CD4-positive, alpha-beta T cell (primary cell): Measurements from ENCODE around the gene EPHB1. TPM values are rescaled to one million over a fixed set of nuclear protein-coding genes. Genes with fewer than 3 reads are reported as not detected.

ENCODE experiments used
- ATAC-seq: fragments of 200-7000 bp; cut with Tn5 transposase; one replicate; pipeline ENCODE4 v1.10.0; 2022; ENCODE audit warnings: mild to moderate bottlenecking; ENCODE audit not compliant: poor library complexity
- CTCF ChIA-PET: fragments of 350-600 bp; sonication (Branson Sonifier 250); formaldehyde crosslinking; loops from one replicate; lab custom pipeline; 2021; ENCODE audit warnings: antibody characterized with exemption, inconsistent platforms; lab: Charles Lee
- POLR2A ChIA-PET: fragments of 350-600 bp; sonication (Branson Sonifier 250); formaldehyde crosslinking; loops from one replicate; lab custom pipeline; 2021; ENCODE audit warnings: antibody characterized with exemption, inconsistent platforms; lab: Charles Lee
- DNase-seq, 14 experiments: peaks; one replicate each; pipeline ENCODE4 v3.0.0-alpha.2; 2013 to 2020; ENCODE audit warnings: mixed read lengths in 2 of 14
- H3K27ac ChIP-seq, 2 donors: one replicate each; pipeline versions ENCODE4 v1.5.1 to v1.7.0; 2013; ENCODE audit warnings: low read length in 2 of 2, low read depth in 1 of 2, mild to moderate bottlenecking in 1 of 2
- H3K27me3 ChIP-seq, 2 experiments: 1 replicate in 1 of 2; 2 replicates in 1 of 2; pipeline versions ENCODE4 v1.6.1 to v1.7.0; 2013; ENCODE audit warnings: low read length in 2 of 2, control low read depth in 1 of 2, mild to moderate bottlenecking in 1 of 2, moderate library complexity in 1 of 2; ENCODE audit not compliant: insufficient read depth in 2 of 2, control insufficient read depth in 1 of 2
- H3K36me3 ChIP-seq: one replicate; pipeline ENCODE4 v1.6.1; 2013; ENCODE audit warnings: low read length, control low read depth; ENCODE audit not compliant: insufficient read depth
- H3K4me1 ChIP-seq: one replicate; pipeline ENCODE4 v1.6.1; 2013; ENCODE audit warnings: low read length, control low read depth; ENCODE audit not compliant: insufficient read depth
- H3K4me3 ChIP-seq: one replicate; pipeline ENCODE4 v1.5.1; 2013; ENCODE audit warnings: mild to moderate bottlenecking, low read length, moderate library complexity
- H3K9me3 ChIP-seq, 2 experiments: 1 replicate in 1 of 2; 2 replicates in 1 of 2; pipeline versions ENCODE4 v1.6.1 to v1.7.0; 2013; ENCODE audit warnings: low read length in 2 of 2, mild to moderate bottlenecking in 2 of 2, control low read depth in 1 of 2, moderate library complexity in 1 of 2; ENCODE audit not compliant: control insufficient read depth in 1 of 2, insufficient read depth in 1 of 2
- H3K27ac Mint-ChIP-seq: one replicate; pipeline ENCODE4 v1.8.0; 2020; ENCODE audit warnings: mixed read lengths
- H3K27me3 Mint-ChIP-seq: one replicate; pipeline ENCODE4 v1.8.0; 2021; ENCODE audit warnings: mixed read lengths
- H3K36me3 Mint-ChIP-seq: one replicate; pipeline ENCODE4 v1.8.0; 2021; ENCODE audit warnings: low read depth, mixed read lengths
- H3K4me1 Mint-ChIP-seq: one replicate; pipeline ENCODE4 v1.8.0; 2021; ENCODE audit warnings: low read depth, mixed read lengths
- H3K4me3 Mint-ChIP-seq: one replicate; pipeline ENCODE4 v1.8.0; 2020; ENCODE audit warnings: mild to moderate bottlenecking, mixed read lengths
- H3K9me3 Mint-ChIP-seq: one replicate; pipeline ENCODE4 v1.8.0; 2020; ENCODE audit warnings: mixed read lengths
- intact Hi-C, 2 experiments: fragments of 100-400 bp; cut with DNase I in 1 of 2; cut with micrococcal nuclease in 1 of 2; formaldehyde crosslinking; loops; one replicate each; pipeline versions ENCODE4 v1.15.1 to v1.9.0; 2023 to 2025; cut with DNase I, micrococcal nuclease
- total RNA-seq, 174 experiments: library from RNA in 2 of 174; stranded (reverse) in 2 of 174; gene quantifications; one replicate each; pipeline ENCODE4 v1.2.3 and lab custom pipeline; 2021 to 2026
- TF ChIP-seq, protein P1 (sequence below): fragments of 200-600 bp; IDR thresholded peaks from one replicate; pipeline ENCODE4 v1.8.0; 2022; ENCODE audit warnings: antibody characterized with exemption, mild to moderate bottlenecking

Gene EPHB1
- total RNA-seq, 2 experiments from 2014 or later: 0.08 to 0.49 TPM

DNA sequence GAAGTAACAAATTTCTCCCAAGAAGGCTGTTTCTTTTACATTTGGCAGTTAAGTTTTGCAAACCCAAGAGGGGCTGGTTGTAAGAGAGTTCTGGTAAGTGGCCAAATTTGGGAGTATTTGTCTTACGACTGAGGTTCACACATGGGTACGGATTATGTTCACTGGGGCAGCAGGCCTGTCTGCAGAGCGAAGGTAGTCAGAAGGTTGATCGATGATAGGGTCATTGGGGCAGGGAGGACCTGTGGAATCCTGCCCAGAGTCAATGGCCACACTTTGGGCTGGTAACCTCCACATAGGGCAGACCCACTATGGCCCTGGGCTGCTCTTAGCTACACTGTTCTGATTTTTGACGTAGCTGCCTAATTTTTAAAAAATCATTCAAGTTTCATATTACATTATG, 368.6 kb downstream of the EPHB1 start:
- no peak for ATAC-seq
- Histone ChIP-seq H3K4me3 (no peak overlapping the region), H3K4me1 (no peaks in the 10 kb centered on the region), H3K9me3 (no peaks in the 10 kb centered on the region), H3K27ac (no peak overlapping the region), H3K36me3 (no peaks in the 10 kb centered on the region), H3K27me3 (no peaks in the 10 kb centered on the region)
- no peak overlapping the region for H3K4me3 Mint-ChIP-seq
- DNase-seq: no peak
- ChIA-PET CTCF (no interaction called here), POLR2A (no interaction called here)
- no peak overlapping the region for H3K27ac Mint-ChIP-seq
- TF ChIP-seq, protein P1, sequence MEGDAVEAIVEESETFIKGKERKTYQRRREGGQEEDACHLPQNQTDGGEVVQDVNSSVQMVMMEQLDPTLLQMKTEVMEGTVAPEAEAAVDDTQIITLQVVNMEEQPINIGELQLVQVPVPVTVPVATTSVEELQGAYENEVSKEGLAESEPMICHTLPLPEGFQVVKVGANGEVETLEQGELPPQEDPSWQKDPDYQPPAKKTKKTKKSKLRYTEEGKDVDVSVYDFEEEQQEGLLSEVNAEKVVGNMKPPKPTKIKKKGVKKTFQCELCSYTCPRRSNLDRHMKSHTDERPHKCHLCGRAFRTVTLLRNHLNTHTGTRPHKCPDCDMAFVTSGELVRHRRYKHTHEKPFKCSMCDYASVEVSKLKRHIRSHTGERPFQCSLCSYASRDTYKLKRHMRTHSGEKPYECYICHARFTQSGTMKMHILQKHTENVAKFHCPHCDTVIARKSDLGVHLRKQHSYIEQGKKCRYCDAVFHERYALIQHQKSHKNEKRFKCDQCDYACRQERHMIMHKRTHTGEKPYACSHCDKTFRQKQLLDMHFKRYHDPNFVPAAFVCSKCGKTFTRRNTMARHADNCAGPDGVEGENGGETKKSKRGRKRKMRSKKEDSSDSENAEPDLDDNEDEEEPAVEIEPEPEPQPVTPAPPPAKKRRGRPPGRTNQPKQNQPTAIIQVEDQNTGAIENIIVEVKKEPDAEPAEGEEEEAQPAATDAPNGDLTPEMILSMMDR: no peak
- no peaks in the 10 kb centered on the region for H3K9me3 Mint-ChIP-seq
- intact Hi-C loops: no loop called here
- no peaks in the 10 kb centered on the region for H3K36me3 Mint-ChIP-seq
- H3K27me3 Mint-ChIP-seq: no peaks in the 10 kb centered on the region
- H3K4me1 Mint-ChIP-seq: no peaks in the 10 kb centered on the region

- H3K4me3 ChIP-seq: no peak overlapping the region
- CTCF ChIA-PET: no interaction called here
- Mint-ChIP-seq H3K4me3 (no peak overlapping the region), H3K27me3 (no peaks in the 10 kb centered on the region), H3K4me1 (no peaks in the 10 kb centered on the region), H3K9me3 (no peaks in the 10 kb centered on the region), H3K36me3 (no peaks in the 10 kb centered on the region), H3K27ac (no peak overlapping the region)
- no peaks in the 10 kb centered on the region for H3K9me3 ChIP-seq
- ATAC-seq (no peak), DNase-seq (no peak)
- H3K36me3 ChIP-seq: no peaks in the 10 kb centered on the region
- no peaks in the 10 kb centered on the region for H3K27me3 ChIP-seq
- H3K4me1 ChIP-seq: no peaks in the 10 kb centered on the region
- TF ChIP-seq, protein P1: no peak
- intact Hi-C loops: no loop called here
- POLR2A ChIA-PET: no interaction called here
- no peak overlapping the region for H3K27ac ChIP-seq
Measured at GRCh38 chr3:135165260-135165659, 370.2 kb downstream of the EPHB1 start.

- H3K4me1 Mint-ChIP-seq: no peaks in the 10 kb centered on the region
- Histone ChIP-seq H3K27ac (no peak overlapping the region), H3K4me3 (no peak overlapping the region), H3K27me3 (no peaks in the 10 kb centered on the region), H3K4me1 (no peaks in the 10 kb centered on the region), H3K9me3 (no peaks in the 10 kb centered on the region), H3K36me3 (no peaks in the 10 kb centered on the region)
- TF ChIP-seq, protein P1: no peak
- H3K9me3 Mint-ChIP-seq: no peaks in the 10 kb centered on the region
- H3K36me3 Mint-ChIP-seq: no peaks in the 10 kb centered on the region
- no peak for DNase-seq
- no peak overlapping the region for H3K27ac Mint-ChIP-seq
- H3K27me3 Mint-ChIP-seq: no peaks in the 10 kb centered on the region
- no peak overlapping the region for H3K4me3 Mint-ChIP-seq
- no peak for ATAC-seq
- intact Hi-C loops: no loop called here
- POLR2A ChIA-PET: no interaction called here
- CTCF ChIA-PET: no interaction called here
Measured at GRCh38 chr3:135166266-135166825, 371.3 kb downstream of the EPHB1 start.
